Body of pancreas (tissue), 4 donors: ENCODE data around the gene SV2B.

Source experiments
- POLR2A ChIP-seq, 3 donors: fragments of 450-650 bp; IDR thresholded peaks; one replicate each; pipeline ENCODE4 v1.6.1; 2016; ENCODE audit warnings: antibody characterized with exemption in 3 of 3, mild to moderate bottlenecking in 2 of 3
- TF ChIP-seq, protein P1 (sequence below), 7 experiments: fragments of 450-650 bp in 4 of 7; fragments of 200-600 bp in 3 of 7; sonication (generic) in 3 of 7; IDR thresholded peaks; one replicate each; pipeline ENCODE4 v1.5.1; 2016 to 2019; ENCODE audit warnings: antibody characterized with exemption in 7 of 7

DNA sequence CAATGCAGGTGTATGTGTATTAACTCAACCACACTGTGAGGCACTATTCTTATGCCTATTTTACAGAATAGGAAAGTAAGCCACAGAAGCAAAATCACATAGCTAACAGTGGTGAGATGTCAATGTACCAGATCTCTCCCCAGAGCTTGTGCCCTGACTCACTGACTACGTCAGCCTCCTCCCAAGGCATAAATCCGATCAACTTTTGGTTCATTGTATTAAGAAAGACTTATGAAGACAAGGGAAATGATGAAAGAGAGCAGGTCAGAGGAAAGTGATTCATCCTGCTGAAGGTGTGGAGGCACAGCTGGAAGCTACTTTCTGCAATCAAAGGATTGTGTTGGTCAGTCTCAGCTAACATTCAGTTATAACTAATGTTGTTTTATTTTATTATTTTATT lies 33.0 kb upstream of the SV2B start:
- TF ChIP-seq, protein P1, sequence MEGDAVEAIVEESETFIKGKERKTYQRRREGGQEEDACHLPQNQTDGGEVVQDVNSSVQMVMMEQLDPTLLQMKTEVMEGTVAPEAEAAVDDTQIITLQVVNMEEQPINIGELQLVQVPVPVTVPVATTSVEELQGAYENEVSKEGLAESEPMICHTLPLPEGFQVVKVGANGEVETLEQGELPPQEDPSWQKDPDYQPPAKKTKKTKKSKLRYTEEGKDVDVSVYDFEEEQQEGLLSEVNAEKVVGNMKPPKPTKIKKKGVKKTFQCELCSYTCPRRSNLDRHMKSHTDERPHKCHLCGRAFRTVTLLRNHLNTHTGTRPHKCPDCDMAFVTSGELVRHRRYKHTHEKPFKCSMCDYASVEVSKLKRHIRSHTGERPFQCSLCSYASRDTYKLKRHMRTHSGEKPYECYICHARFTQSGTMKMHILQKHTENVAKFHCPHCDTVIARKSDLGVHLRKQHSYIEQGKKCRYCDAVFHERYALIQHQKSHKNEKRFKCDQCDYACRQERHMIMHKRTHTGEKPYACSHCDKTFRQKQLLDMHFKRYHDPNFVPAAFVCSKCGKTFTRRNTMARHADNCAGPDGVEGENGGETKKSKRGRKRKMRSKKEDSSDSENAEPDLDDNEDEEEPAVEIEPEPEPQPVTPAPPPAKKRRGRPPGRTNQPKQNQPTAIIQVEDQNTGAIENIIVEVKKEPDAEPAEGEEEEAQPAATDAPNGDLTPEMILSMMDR (IDR thresholded peaks at IDR 0.05): no peak
- no peak for TF ChIP-seq POLR2A (IDR thresholded peaks at IDR 0.05)
